ENCODE data around the gene SMPD3. TPM values are rescaled to one million over a fixed set of nuclear protein-coding genes. Genes with fewer than 3 reads are reported as not detected.

Gene SMPD3
- total RNA-seq, 8 experiments from 2014 or later, result 0.51 to 28.4 (median 20.1) TPM

DNA sequence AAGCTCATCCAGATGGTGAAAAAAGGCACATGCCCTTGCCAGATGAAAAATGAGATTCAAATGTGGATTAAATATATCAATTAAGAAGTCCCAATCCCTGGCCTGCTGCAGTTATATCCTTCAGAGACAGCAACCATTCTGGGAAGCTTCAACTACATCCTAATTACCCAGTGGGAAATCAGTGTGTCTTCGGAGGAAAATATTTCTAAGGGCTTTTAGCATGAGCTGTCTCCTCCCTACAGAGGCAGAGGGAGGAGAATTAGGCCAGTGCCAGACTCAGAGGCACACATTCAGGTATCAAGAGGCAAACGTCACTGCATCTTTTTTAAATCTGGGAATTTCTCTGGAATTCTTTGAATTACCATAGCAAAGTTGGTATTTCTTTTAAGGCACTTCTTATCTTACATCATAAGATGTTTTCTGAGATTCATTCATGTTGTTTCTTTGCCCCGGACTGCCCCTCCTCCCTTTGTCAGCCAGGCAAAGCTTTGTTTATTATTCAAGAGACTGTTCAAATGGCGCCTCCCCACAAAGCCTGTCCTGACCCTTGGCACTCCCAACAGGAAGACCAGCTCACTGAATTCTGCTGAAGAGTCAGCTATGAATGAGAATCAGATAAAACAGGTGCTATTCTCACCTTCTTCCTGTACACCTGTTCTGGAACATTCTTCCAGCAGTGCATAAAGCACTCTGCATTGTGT lies 38.3 kb upstream of the SMPD3 start:
- H3K27ac ChIP-seq, result peak overlapping the region in 1 of 2 donors; percentile 40
- WGBS, 10 experiments, result 3 to 33% (median 11%) methylated on average over 1 to 4 of the region's 4 CpGs
- peak; percentile 25 to 72 (median 40) for ATAC-seq (replicated peaks in 6 of 8)
- no peak overlapping the region for H3K4me3 ChIP-seq
- in situ Hi-C loops (cut with MboI; ENCODE audit: low pct_unique_long_range_greater_than_20kb in 2 of 9, low sequenced_read_pairs in 9 of 9, unreplicated experiment in 9 of 9), result no loop called here
- H3K4me1 ChIP-seq (replicated peaks in 1 of 2), result peaks cover 31 to 47% of the 10 kb centered on the region in 2 donors

DNA sequence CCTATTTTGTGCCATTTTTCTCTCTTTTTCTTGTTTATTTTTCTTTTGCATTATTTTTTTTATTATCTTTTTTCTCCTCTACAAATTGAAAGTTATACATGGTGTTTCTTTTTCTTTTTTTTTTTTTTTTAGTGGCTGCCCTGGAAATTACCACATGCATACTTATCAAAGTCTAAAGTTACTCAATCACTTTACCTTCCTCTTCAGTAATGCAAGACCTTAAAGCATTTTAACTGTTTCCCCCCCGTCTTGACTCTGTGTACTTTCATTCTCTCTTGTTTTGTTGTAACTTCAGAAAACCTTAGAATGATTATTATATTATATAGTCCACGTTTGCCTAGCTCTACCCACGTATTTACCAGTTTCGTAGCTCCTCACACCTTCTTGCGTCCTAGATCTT lies 33.3 kb upstream of the SMPD3 start:
- no peak for ATAC-seq (replicated peaks in 6 of 8)
- H3K27ac ChIP-seq, result no peak overlapping the region
- in situ Hi-C loops (cut with MboI; ENCODE audit: low pct_unique_long_range_greater_than_20kb in 2 of 9, low sequenced_read_pairs in 9 of 9, unreplicated experiment in 9 of 9), result no loop called here
- WGBS, 10 experiments, result 1 to 83% (median 65%) methylated on average over 2 to 5 of the region's 5 CpGs
- no peak overlapping the region for H3K4me3 ChIP-seq
- peaks cover 5% of the 10 kb centered on the region in 2 donors for H3K4me1 ChIP-seq (replicated peaks in 1 of 2)

DNA sequence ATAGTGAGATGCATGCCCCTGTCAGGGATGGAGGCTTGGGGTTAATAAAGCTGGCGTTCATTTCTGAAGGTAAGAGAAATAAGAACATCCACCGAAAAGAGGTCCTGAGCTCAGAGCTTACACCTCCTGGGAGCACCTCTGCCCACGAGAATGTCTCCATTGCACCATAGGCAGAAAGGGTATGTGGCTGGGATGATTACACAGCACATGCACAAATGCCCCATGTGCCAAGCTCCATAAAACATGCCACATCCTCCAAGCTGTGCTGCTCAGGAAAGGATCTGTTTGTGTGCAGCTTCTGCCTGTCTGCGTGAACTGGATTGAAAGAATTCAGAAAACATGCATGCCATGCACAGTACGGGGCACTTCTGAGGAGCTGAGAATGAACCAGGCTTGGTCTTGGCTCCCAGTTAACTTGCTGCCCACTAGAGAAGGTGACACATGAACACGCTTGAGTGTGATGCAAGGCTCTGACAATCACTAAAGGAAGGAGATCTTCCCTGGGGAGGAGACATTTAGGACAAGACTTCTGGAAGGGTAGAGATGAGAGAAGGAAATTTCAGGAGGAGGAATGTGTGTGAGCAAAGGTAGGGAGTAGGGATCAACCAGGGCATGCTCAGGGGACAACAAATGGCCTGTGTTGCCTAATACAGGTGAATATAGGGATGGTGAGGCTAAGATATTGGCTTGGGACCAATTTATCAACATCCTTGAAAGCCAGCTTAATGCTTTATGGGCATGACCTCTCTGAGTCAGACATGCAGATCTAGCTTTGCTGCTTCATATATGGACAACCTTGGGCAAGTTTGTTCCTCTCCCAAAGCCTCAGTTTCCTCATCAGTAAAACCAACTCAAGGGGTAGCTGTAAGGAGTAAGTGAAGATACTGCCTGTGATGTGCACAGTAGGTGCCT lies 32.0 kb upstream of the SMPD3 start:
- ATAC-seq (replicated peaks in 6 of 8), result no peak
- no peaks in the 10 kb centered on the region for H3K4me1 ChIP-seq (replicated peaks in 1 of 2)
- WGBS, 10 experiments, result 20 to 93% (median 80%) methylated on average over 1 to 2 of the region's 6 CpGs; no CpG with 5 or more reads in 4 of the 10 experiments
- H3K27ac ChIP-seq, result no peak overlapping the region
- H3K4me3 ChIP-seq, result no peak overlapping the region
- in situ Hi-C loops (cut with MboI; ENCODE audit: low pct_unique_long_range_greater_than_20kb in 2 of 9, low sequenced_read_pairs in 9 of 9, unreplicated experiment in 9 of 9), result no loop called here

DNA sequence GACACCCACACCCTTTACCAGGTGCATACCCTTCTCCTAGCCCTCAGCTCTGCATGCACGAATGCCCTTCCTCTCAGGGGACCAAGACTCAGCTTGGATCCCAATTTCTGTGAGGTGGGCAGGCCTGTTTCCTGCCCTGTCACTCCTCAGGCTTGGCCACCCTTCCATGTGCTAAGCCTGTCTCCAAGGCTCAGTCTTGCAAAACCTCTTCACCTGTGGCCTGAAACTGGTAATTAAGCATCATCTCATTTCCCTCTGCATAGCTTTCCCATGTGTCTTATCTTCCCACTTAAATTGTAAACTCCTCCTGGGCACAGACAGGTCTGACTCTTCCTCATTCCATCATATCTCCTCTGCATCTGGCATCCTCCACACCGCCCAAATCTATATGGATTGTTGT lies 31.0 kb upstream of the SMPD3 start:
- ATAC-seq (replicated peaks in 6 of 8), result no peak

DNA sequence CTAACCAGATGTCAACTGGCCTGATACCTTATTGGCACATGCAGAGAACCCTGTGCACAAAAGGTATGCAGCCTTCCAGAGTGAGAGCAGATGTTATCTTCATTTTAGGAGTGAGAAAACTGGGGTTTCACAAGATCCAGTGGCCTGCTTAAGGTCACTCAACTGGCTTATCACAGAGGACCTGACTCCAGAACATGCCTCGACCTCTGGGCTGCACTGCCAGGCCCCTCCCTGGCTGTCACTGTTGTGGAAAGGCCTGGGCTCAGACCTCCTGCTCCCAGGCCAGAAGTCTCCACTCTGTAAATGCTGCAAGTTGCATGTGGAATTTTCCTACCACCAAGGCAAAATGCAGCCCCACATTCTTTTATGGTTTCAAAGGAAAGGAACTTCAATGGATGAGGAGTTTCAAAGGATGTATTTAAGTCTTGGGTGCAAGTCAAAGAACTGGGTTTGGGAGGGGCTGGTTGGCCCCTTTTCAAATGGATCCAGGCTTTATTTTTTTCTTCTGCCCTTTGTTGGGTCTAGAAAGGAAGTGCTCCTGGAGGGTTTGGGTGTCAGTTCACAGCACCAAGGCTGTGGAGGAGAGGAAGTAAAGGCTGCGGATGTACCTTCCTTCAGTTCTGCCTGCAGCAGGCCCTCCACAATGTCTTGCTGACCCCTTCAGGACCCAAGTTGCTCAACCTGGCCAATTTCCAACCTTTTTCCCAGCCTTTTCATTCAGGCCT lies 30.4 kb upstream of the SMPD3 start:
- Histone ChIP-seq H3K4me3 (no peak overlapping the region), H3K27ac (no peak overlapping the region), H3K4me1 (replicated peaks in 1 of 2) (no peaks in the 10 kb centered on the region)
- 0 to 100% (median 45%) methylated on average over 1 to 2 of the region's 2 CpGs; no CpG with 5 or more reads in 2 of the 10 experiments for WGBS, 10 experiments
- in situ Hi-C loops (cut with MboI; ENCODE audit: low pct_unique_long_range_greater_than_20kb in 2 of 9, low sequenced_read_pairs in 9 of 9, unreplicated experiment in 9 of 9), result no loop called here
- peak in 1 of 8 experiments; percentile 24 for ATAC-seq (replicated peaks in 6 of 8)

More for the DNA sequence above, 31.0 kb upstream of the SMPD3 start:
- Histone ChIP-seq H3K4me3 (no peak overlapping the region), H3K27ac (no peak overlapping the region), H3K4me1 (replicated peaks in 1 of 2) (no peaks in the 10 kb centered on the region)
- 50 to 100% (median 60%) methylated on average over 1 to 2 of the region's 2 CpGs; no CpG with 5 or more reads in 3 of the 10 experiments for WGBS, 10 experiments
- in situ Hi-C loops (cut with MboI; ENCODE audit: low pct_unique_long_range_greater_than_20kb in 2 of 9, low sequenced_read_pairs in 9 of 9, unreplicated experiment in 9 of 9), result no loop called here

DNA sequence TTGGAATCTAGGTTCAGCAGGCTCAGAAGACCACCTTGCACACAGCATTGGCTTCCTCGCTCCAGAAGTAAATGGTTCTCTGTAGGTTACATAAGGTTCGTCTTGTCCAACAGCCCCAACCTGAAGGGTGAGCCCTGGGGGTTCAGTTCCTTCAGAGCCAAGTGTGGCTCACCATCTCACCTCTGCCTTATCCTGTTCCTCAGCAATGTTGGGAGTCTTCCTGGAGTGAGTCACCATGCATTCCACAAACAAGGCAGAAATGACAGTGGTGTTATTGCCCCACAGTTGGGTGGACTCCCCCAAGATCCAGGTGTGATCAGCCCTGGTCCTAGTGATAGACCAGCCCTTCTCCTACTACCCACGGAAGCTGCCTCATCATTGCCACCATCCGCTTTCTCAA lies 26.8 kb upstream of the SMPD3 start:
- Histone ChIP-seq H3K27ac (no peak overlapping the region), H3K4me3 (no peak overlapping the region), H3K4me1 (replicated peaks in 1 of 2) (no peaks in the 10 kb centered on the region)
- in situ Hi-C loops (cut with MboI; ENCODE audit: low pct_unique_long_range_greater_than_20kb in 2 of 9, low sequenced_read_pairs in 9 of 9, unreplicated experiment in 9 of 9), result no loop called here
- WGBS, 10 experiments, result 33 to 100% (median 88%) methylated on average over 1 to 4 of the region's 4 CpGs; no CpG with 5 or more reads in 4 of the 10 experiments
- no peak for ATAC-seq (replicated peaks in 6 of 8)

DNA sequence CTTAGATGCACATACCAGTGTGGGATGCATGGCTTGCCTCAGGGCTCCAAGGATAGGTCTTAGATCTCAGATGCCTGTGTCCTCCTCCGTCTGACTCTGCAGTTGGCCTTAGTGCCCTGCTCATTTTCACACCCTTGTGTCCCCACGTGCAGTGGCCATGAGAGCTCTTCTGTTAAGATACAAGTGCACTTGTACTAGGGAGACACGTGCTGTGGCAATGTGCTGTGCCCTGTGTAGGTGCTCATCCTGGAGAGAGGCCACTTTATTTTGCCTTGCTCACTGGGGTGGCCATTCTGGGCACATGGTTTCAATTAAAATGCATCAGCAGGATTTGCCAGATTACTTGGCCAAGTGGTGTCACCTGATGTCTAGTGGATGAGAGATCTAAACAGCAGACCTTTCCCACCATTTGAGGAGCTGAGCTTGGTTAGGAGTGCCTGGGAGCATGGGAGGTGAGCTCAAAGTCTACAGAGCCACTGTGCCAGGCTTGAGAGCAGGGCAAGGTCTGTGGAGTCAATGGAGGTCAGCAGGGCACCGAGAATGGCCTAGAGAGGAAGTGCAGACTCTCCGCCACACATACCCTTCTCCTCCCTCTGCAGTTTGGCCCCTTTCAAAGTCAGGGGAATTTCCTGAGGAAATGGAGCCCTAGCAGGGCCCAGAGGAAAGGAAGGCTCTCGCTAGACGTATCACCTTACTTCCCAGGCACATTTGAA lies 25.2 kb upstream of the SMPD3 start:
- ATAC-seq (replicated peaks in 6 of 8), result no peak
- Histone ChIP-seq H3K27ac (no peak overlapping the region), H3K4me1 (replicated peaks in 1 of 2) (no peaks in the 10 kb centered on the region), H3K4me3 (no peak overlapping the region)
- in situ Hi-C loops (cut with MboI; ENCODE audit: low pct_unique_long_range_greater_than_20kb in 2 of 9, low sequenced_read_pairs in 9 of 9, unreplicated experiment in 9 of 9), result no loop called here
- 0 to 100% (median 58%) methylated on average over 1 to 5 of the region's 7 CpGs for WGBS, 10 experiments

DNA sequence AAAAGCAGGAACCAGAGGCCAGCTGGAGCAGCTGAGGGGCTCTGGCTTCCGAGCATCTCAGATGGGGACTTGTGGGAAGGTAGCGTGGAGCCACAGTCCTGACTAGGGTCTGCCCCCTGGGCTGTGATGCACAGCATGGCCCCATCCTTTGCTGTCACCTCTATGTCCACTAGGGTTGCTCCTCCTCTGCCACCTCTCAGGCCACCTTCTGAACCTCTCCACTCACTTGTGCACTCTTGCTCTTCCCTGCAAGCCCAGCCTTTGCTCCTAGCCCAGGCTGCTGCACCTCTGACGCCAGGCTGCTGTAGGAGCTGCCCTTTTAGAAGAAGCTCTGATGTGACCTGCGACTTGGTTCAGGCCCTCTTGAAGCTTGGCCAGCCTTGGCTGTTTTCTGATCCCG lies 24.3 kb upstream of the SMPD3 start:
- in situ Hi-C loops (cut with MboI; ENCODE audit: low pct_unique_long_range_greater_than_20kb in 2 of 9, low sequenced_read_pairs in 9 of 9, unreplicated experiment in 9 of 9), result no loop called here
- Histone ChIP-seq H3K27ac (no peak overlapping the region), H3K4me1 (replicated peaks in 1 of 2) (no peaks in the 10 kb centered on the region), H3K4me3 (no peak overlapping the region)
- no peak for ATAC-seq (replicated peaks in 6 of 8)
- 20 to 80% (median 50%) methylated on average over 1 to 3 of the region's 5 CpGs; no CpG with 5 or more reads in 4 of the 10 experiments for WGBS, 10 experiments

DNA sequence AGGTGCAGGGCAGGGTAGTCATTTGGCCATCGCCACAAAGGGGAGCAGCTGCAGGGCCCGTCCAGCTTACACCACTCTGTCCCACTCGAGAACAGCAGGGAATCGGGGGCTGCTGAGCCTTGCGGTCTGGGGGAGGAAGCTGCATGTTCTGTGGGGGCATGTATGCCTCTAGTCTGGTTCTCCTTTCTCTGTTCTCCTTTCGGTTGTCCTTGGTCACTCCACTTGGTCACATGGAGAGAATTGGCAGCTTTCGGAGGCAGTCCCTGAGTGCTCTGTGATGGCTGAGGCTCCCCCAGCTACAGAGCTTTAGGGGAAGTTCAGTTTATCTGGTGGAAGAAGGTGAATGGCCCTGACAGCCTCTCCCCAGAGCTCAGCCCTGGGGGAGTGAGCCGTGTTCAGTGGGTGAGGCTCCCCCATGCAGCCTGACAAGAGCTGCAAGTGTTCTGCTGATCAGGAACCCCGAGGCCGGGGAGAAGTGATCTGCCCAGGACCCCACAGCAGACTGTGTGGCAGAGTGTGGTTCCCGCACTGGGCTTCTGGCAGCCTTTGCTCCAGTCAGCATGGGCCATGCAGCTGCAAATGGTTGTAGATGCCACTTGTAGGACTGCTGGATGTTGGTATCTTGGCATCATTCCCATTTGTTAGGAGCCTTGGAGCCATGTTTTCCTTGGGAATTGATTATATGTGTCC lies 22.3 kb upstream of the SMPD3 start:
- in situ Hi-C loops (cut with MboI; ENCODE audit: low pct_unique_long_range_greater_than_20kb in 2 of 9, low sequenced_read_pairs in 9 of 9, unreplicated experiment in 9 of 9), result no loop called here
- WGBS, 10 experiments, result 28 to 80% (median 69%) methylated on average over 1 to 7 of the region's 11 CpGs; no CpG with 5 or more reads in 6 of the 10 experiments
- Histone ChIP-seq H3K4me3 (no peak overlapping the region), H3K4me1 (replicated peaks in 1 of 2) (no peaks in the 10 kb centered on the region), H3K27ac (no peak overlapping the region)
- no peak for ATAC-seq (replicated peaks in 6 of 8)

DNA sequence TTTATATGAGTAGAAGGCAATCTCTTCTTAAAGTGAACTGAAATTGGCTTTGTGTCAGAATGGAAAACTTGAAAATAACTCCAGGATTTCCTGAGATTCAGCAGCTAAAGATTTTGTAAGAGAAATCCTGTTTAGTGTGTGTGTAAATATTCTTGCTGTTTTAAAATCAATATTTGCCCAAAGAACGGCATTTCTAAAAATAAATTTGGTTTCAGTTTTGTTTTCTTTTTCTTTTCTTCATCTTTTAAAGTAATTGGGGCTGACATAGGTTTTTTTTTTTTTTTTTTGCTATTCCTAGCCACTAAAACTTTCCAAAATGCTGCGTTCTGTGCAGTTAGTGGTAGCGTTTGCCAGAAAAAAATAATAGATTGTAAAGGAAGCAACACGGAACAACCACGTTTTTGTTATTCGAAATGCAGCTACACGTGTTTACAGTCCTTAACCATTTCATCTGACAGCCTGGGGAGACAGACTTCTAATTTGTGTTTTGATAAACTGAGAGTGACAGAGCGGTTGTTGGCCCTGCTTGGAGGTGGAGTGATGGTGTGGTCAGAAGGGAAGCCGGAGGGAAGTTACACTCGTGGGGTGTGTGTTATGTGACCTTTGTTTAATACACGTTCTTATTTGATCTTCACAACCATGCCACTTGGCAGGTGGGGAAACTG lies 21.6 kb upstream of the SMPD3 start:
- Histone ChIP-seq H3K4me3 (no peak overlapping the region), H3K4me1 (replicated peaks in 1 of 2) (no peaks in the 10 kb centered on the region), H3K27ac (no peak overlapping the region)
- peak in 1 of 8 experiments; percentile 27 for ATAC-seq (replicated peaks in 6 of 8)
- WGBS, 10 experiments, result 7 to 77% (median 38%) methylated on average over 7 to 11 of the region's 11 CpGs
- in situ Hi-C loops (cut with MboI; ENCODE audit: low pct_unique_long_range_greater_than_20kb in 2 of 9, low sequenced_read_pairs in 9 of 9, unreplicated experiment in 9 of 9), result no loop called here

DNA sequence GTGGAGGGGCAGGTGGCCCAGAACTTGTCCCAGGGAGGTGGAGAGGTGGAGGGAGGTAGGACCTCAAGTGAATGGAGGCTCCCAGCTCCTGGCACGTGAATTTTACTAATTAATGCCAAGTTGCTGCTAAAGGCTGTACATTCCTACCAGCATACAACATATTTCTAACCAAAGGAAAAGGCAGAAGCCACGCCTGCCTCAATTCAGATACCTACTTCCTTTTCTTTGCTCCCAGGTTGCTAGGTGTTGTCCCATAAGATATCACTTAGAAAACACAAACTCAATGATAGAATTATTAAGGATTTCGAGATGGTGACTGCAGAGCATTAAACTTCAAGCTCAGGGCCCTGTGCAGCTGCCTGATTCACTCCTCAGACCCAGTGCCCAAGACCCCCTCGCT lies 20.5 kb upstream of the SMPD3 start:
- in situ Hi-C loops (cut with MboI; ENCODE audit: low pct_unique_long_range_greater_than_20kb in 2 of 9, low sequenced_read_pairs in 9 of 9, unreplicated experiment in 9 of 9), result no loop called here
- Histone ChIP-seq H3K4me3 (no peak overlapping the region), H3K4me1 (replicated peaks in 1 of 2) (no peaks in the 10 kb centered on the region), H3K27ac (no peak overlapping the region)
- no peak for ATAC-seq (replicated peaks in 6 of 8)
- 0 to 100% (median 60%) methylated on average over 1 to 3 of the region's 4 CpGs; no CpG with 5 or more reads in 1 of the 10 experiments for WGBS, 10 experiments

DNA sequence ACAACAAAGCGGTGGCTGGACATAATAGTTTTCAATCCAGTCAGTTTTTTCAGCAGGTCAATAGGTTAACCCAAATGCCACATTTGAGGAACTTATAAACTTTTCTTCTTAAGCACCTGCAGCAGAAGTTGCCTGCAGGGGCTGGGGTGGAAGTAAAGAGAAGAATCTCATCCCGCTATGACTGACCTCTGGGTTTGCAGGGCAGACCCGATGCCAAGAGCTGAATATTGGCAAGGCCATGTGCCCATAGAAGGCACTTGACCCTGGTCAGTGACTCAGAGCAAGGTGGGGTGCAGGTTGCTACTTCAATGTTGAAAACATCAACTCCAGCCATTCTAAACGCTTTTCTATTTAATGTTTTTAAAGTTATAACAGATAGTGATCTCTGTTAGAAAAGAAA lies 17.9 kb upstream of the SMPD3 start:
- 0 to 85% (median 57%) methylated on average over 1 to 3 of the region's 4 CpGs; no CpG with 5 or more reads in 4 of the 10 experiments for WGBS, 10 experiments
- H3K4me3 ChIP-seq, result no peak overlapping the region
- in situ Hi-C loops (cut with MboI; ENCODE audit: low pct_unique_long_range_greater_than_20kb in 2 of 9, low sequenced_read_pairs in 9 of 9, unreplicated experiment in 9 of 9), result no loop called here
- no peak for ATAC-seq (replicated peaks in 6 of 8)
- no peaks in the 10 kb centered on the region for H3K4me1 ChIP-seq (replicated peaks in 1 of 2)
- H3K27ac ChIP-seq, result no peak overlapping the region

Measured in motor neuron (in vitro differentiated cells).